HG02943 (cell line): Measurements from ENCODE around the gene EHD2.
"Not testable (repeated sequence)": the region's sequence is repeated elsewhere in the genome, so short reads cannot be mapped to it uniquely, and the experiment has no call there.

Experiments
- ATAC-seq: cut with Tn5 transposase; IDR thresholded peaks from one replicate; pipeline ENCODE4 v1.9.1; 2021; ENCODE audit warnings: mild to moderate bottlenecking, low read depth, moderate library complexity; ENCODE audit not compliant: unreplicated experiment

EHD2 gene

GRCh38 chr19:47765523-47766358 lies 52.5 kb downstream of the EHD2 start:
- no peak for ATAC-seq

- ATAC-seq: no peak
These were observed 53.1 kb downstream of the EHD2 start for GRCh38 chr19:47766359-47766620.

DNA sequence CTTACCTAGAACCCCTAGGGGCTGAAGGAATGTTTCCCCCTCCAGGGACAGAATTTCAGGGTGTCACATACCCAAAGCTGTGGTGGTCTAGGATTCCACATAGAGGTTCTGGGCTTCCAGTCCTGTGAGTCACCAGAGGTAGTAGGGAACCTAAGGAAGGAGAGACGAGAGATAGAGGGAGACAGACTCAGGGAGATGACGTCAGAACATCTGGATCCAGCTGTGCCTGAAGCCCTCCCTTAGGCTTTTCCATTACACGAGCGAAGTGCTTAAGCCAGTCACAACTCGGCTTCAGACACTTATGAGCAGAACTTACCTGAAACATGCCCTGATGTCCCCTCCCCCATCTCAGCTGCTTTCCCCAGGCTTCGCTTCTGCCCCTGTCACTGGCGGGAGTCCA lies 53.4 kb downstream of the EHD2 start:
- ATAC-seq: no peak

DNA sequence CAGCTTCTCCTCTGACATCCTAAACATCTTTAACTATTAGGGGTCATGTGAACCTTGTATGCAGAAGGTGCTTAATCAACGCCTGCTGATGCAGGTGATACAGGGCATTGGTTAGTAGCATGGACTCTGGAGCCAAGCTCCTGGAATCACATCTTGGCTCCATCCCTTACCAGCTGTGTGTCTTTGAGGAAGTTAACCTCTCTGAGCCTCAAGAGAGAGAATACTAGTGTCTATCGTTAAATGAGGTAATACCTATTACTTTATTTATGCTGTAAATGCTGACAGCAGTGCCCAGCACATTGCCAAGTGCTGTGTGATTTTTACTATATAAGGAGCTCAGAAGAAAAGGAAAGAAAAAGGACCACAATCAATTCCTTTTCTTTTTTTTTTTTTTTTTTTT lies 54.1 kb downstream of the EHD2 start:
- ATAC-seq: no peak

- no peak for ATAC-seq
These were observed 55.4 kb downstream of the EHD2 start for GRCh38 chr19:47768604-47769003.

- no peak for ATAC-seq
These were observed 56.3 kb downstream of the EHD2 start for GRCh38 chr19:47769534-47769933.

DNA sequence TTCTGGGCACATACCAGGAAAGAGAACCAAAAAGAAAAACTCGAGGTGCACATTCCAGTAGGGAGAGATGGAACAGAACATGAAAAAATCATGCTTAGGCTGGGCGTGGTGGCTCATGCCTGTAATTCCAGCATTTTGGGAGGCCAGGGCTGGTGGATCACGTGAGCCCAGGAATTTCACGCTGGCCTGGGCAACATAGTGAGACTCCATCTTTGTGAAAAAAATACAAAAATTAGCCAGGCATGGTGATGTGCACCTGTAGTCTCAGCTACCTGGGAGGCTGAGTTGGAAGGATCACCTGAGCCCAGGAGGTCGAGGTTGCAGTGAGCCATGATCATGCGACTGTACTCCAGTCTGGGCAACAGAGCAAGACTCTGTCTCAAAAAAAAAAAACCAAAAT lies 58.1 kb downstream of the EHD2 start:
- not testable (repeated sequence) for ATAC-seq

- ATAC-seq: no peak
These were observed 63.3 kb downstream of the EHD2 start for GRCh38 chr19:47776568-47776967.

- not testable (repeated sequence) for ATAC-seq
These were observed 64.2 kb downstream of the EHD2 start for GRCh38 chr19:47777245-47778048.

DNA sequence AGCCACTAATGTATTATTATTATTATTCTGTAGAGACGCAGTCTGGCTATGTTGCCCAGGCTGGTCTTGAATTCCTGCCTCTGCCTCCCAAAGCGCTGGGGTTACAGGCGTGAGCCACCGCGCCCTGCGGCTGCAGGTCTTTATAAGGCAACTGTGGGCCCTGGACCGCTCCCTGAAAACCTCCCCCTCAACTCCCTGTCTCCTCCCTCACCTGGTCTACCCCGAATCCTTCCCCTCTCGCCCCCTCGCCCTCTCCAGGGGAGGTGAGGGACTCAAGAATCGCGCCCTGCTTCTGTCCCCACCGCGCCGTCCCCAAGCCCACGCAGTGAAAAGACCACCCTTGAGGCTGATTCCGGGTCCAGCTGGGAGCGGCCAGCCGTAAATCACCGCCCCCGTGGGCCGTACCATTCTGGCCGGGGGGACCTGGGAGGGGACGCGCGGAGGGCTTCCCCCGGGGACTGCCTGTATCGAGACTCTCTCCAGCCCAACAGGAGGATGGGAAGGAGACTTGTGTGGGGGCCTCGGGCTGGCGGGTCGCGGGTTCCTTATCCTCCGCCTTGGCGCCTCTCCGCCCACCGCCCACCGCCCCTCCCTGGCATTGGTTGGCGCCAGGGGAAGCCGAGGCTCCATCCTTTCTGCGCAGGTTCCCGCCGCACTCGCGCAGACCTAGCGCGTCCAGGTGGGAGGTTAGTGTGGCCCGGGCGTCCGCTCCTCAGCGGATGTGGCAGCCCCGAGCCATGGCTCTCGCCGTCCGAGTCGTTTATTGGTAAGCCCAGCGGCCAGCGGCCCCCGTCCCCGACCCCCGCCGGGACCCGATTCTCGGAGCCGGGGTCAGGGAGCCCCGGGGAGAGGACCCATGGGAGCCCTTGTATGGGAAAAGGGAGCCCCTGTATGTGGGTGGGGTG lies 65.1 kb downstream of the EHD2 start, which contains the start of gene SELENOW:
Gene SELENOW (plus strand): TSS at position 655 of the 905 bp plus-strand sequence. CDS start 83 bp downstream, at position 738.
- ATAC-seq: peak; percentile 57

DNA sequence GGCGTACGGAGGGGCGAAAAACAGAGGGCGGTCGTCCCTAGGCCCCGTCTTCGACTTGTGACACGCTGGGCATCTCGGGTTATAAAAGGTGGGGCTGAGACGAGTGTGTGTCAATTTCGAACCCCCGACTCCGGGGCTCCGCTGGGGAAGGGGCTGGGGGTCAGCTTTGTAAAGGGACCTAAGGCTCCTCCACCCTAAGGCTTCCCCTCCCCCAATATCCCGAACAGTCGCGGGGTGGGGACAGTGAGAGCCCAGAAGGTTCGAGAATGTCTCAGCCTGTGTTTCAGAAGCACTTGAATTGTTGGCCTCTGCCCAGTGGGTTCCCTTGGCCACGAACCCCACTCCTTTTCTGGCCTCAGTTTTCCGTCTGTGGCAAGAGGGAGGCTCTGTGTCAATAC lies 65.7 kb downstream of the EHD2 start:
- ATAC-seq: no peak

GRCh38 chr19:47779524-47780214 lies 66.4 kb downstream of the EHD2 start:
- no peak for ATAC-seq

GRCh38 chr19:47780215-47780551 lies 67.0 kb downstream of the EHD2 start:
- ATAC-seq: no peak

DNA sequence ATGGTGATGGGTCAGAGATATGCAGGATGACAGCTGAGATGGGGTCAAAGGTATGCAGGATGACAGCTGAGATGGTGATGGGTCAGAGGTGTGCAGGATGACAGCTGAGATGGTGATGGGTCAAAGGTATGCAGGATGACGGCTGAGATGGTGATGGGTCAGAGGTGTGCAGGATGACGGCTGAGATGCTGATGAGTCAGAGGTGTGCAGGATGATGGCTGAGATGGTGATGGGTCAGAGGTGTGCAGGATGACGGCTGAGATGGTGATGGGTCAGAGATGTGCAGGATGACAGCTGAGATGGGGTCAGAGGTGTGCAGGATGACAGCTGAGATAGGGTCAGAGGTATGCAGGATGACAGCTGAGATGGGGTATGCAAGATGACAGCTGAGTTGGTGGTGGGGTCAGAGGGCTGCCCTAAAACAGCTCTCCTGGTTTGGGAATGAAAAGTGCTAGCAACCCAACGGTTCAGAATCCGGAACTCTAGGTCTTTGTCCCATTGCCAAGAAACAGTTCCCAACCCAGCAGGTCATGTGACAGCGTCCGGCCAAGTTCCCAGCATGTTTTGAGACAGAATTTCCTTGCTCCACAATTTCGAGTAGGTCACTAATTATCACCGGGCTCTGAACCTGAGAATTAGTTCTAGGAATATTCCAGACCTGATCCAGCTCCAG lies 68.5 kb downstream of the EHD2 start:
- no peak for ATAC-seq

- ATAC-seq: no peak
These were observed 73.3 kb downstream of the EHD2 start for GRCh38 chr19:47786566-47786965.

DNA sequence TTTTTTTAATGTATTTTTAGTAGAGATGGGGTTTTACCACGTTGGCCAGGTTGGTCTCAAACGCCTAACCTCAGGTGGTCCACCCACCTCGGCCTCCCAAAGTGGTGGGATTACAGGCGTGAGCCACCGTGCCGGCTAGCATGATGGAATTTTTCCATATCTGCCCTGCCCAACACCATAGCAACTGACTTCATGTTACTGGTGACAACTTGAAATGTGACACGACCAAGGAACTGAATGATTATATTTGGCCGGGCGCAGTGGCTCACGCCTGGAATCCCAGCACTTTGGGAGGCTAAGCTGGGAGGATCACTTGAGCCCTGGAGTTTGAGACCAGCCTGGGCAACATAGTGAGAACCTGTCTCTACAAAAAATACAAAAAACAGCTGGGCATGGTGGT lies 74.1 kb downstream of the EHD2 start:
- ATAC-seq: not testable (repeated sequence)

GRCh38 chr19:47789811-47790210 lies 76.6 kb downstream of the EHD2 start:
- ATAC-seq: not testable (repeated sequence)

GRCh38 chr19:47790398-47790814 lies 77.2 kb downstream of the EHD2 start:
- no peak for ATAC-seq

DNA sequence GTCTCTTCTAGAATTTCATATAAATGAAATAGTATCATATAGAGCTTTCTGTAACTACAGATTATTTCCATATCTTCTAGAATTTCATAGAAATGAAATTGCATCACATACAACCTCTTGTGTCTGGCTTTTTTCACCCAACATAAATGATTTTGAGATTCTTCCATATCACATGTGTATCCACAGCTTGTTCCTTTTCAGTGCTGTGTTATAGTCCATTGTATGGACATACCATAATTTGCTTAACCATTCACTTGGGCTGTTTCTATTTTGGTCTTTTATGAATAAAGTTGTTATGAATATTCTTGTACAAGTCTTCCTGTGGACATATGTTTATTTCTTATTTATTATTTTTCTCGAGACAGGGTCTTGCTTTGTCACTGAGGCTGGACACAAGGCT lies 79.4 kb downstream of the EHD2 start:
- no peak for ATAC-seq
